NT2/D1 (cell line): Measurements from ENCODE around the gene SORCS1.

ENCODE experiments used
- SUZ12 ChIP-seq: IDR thresholded peaks from 2 replicates; pipeline ENCODE4 v1.6.1; 2011; ENCODE audit not compliant: insufficient read length, insufficient read depth; ENCODE audit errors: extremely low read depth
- ZNF274 ChIP-seq: IDR thresholded peaks from 2 replicates; pipeline ENCODE4 v1.6.1; 2011; ENCODE audit warnings: mild to moderate bottlenecking, low read depth, low read length

DNA sequence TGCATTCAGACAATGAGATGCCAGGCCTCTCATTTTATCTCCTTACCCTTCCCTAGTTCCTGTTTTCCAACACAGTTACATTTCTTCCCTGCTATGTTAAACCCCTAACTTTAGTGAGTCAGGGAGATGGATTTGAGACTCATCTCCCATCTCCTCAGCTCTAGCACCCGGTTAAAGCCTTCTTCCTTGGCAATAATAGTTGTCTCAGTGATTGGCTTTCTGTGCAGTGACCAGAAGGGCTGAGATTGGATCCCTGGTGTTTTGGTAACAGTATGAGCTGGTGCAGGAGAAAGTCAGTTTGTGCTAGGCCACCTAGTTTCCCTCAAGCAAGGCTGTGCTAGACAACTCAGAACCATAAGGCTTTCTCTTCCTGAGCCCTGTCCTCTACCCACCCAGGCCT, 212.5 kb downstream of the SORCS1 start:
- no peak for TF ChIP-seq ZNF274
- TF ChIP-seq SUZ12, result no peak
